ENCODE data around the gene KTN1. TPM values are rescaled to one million over a fixed set of nuclear protein-coding genes. Genes with fewer than 3 reads are reported as not detected.

KTN1 gene
- total RNA-seq, 1 experiment from 2014 or later = 55.8 TPM

- no peaks in the 10 kb centered on the region for H3K27me3 ChIP-seq (ENCODE audit: control insufficient read depth, insufficient read depth, low read length)
- no peak for DNase-seq
- no peaks in the 10 kb centered on the region for H3K36me3 ChIP-seq (replicated peaks; ENCODE audit: control insufficient read depth, insufficient read depth, low read length)
- no peak overlapping the region for H3K4me3 ChIP-seq (ENCODE audit: insufficient read depth, low read depth, low read length)
These were observed 32.2 kb upstream of the KTN1 start for GRCh38 chr14:55547650-55548315.

DNA sequence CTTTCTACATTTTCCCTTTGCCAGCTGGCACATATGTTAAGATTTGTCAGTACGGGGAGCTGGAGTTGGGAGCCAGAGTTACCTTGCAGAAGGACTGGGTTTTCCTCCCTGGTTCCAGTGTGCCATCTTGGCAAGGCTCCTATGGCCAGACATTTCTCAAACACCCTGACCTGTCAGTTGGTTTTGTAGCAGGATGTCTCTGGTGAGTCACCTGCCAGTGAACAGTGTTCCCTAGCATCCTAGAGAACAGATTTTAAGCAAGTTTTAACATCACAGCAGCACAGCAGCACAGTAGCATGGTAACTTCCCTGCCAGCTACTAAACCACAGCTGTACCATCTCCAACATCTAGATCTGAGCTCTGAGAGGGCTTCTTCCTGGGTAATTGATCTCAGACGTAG is 26.2 kb upstream of the KTN1 start:
- DNase-seq = no peak
- H3K4me3 ChIP-seq (ENCODE audit: insufficient read depth, low read depth, low read length) = no peak overlapping the region
- H3K27me3 ChIP-seq (ENCODE audit: control insufficient read depth, insufficient read depth, low read length) = no peaks in the 10 kb centered on the region
- no peaks in the 10 kb centered on the region for H3K36me3 ChIP-seq (replicated peaks; ENCODE audit: control insufficient read depth, insufficient read depth, low read length)

GRCh38 chr14:55556929-55557623 is 22.9 kb upstream of the KTN1 start:
- no peaks in the 10 kb centered on the region for H3K36me3 ChIP-seq (replicated peaks; ENCODE audit: control insufficient read depth, insufficient read depth, low read length)
- no peak overlapping the region for H3K4me3 ChIP-seq (ENCODE audit: insufficient read depth, low read depth, low read length)
- H3K27me3 ChIP-seq (ENCODE audit: control insufficient read depth, insufficient read depth, low read length) = no peaks in the 10 kb centered on the region
- DNase-seq = no peak

DNA sequence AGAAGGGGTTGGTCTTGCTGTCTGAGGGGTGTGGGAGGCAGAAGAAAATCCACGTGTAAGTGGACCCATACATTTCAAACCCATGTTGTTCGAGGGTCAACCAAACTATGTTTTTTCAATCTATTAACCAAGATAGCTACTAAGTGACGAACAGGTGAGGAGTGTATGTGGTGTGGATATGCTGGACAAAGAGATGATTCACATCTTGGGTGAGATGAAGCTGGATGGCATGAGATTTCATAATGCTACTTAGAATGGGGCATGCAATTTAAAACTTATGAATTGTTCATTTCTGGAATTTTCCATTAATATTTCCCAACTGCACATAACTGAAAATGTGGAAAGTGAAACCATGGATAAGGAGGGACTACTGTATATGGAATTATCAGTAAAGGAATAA is 17.9 kb upstream of the KTN1 start:
- Histone ChIP-seq H3K27me3 (ENCODE audit: control insufficient read depth, insufficient read depth, low read length) (no peaks in the 10 kb centered on the region), H3K36me3 (replicated peaks; ENCODE audit: control insufficient read depth, insufficient read depth, low read length) (no peaks in the 10 kb centered on the region), H3K4me3 (ENCODE audit: insufficient read depth, low read depth, low read length) (no peak overlapping the region)
- no peak for DNase-seq

DNA sequence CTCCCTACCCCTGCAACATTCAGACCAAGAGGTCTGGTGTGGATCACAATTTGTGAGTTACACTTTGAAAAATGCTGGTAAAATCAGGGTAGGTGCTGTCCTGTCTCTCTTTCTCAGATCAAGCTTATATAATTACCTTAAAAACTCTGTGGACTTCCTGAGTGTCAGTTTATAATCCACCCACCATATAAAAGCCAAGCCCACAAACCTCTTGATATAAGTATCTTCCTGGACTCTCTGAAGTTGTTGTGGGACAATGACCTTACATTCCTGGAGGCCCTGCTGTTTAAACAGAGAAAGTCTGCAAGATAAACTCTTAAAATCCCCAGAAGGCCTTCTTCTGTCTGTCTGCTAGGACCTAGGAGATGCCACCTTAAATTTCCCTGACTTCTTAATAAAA is 11.4 kb upstream of the KTN1 start:
- Histone ChIP-seq H3K36me3 (replicated peaks; ENCODE audit: control insufficient read depth, insufficient read depth, low read length) (no peaks in the 10 kb centered on the region), H3K4me3 (ENCODE audit: insufficient read depth, low read depth, low read length) (no peak overlapping the region), H3K27me3 (ENCODE audit: control insufficient read depth, insufficient read depth, low read length) (no peaks in the 10 kb centered on the region)
- DNase-seq = no peak

DNA sequence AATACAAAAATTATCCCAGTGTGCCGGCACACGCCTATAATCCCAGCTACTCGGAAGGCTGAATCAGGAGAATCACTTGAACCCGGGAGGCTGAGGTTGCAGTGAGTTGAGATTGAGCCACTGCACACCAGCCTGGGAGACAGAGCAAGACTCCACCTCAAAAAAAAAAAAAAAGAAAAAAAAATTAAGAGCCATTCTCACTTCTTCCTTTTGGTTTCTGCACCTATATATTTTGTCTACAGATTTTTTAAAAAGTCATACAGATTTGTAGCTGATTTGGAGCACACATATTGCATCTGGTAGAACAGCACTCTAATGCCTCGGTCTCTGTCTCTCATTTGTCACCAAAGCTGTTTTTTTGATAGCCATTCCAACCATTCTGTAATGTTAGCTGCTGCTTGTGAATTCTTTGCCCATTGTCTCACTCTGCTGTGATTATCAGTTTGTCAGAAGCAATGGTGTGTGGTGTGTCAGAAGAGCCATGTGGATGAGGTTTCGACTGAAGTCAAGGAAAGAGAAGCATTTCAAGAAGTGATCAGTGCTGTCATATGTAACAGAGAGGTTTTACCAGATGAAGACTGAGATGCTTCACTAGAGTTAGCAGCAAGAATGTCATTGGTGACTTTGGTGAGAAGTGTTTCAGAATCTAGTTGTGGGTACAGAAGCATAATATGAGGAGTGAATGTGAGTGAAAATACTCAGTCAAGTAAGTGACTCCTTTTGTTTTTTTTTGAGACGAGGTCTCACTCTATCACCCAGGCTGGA is 8.7 kb upstream of the KTN1 start:
- H3K27me3 ChIP-seq (ENCODE audit: control insufficient read depth, insufficient read depth, low read length) = no peaks in the 10 kb centered on the region
- H3K36me3 ChIP-seq (replicated peaks; ENCODE audit: control insufficient read depth, insufficient read depth, low read length) = no peaks in the 10 kb centered on the region
- H3K4me3 ChIP-seq (ENCODE audit: insufficient read depth, low read depth, low read length) = no peak overlapping the region
- no peak for DNase-seq

GRCh38 chr14:55572578-55572977 is 7.4 kb upstream of the KTN1 start:
- H3K36me3 ChIP-seq (replicated peaks; ENCODE audit: control insufficient read depth, insufficient read depth, low read length) = no peaks in the 10 kb centered on the region
- no peaks in the 10 kb centered on the region for H3K27me3 ChIP-seq (ENCODE audit: control insufficient read depth, insufficient read depth, low read length)
- no peak overlapping the region for H3K4me3 ChIP-seq (ENCODE audit: insufficient read depth, low read depth, low read length)
- DNase-seq = no peak

- Histone ChIP-seq H3K27me3 (ENCODE audit: control insufficient read depth, insufficient read depth, low read length) (no peaks in the 10 kb centered on the region), H3K36me3 (replicated peaks; ENCODE audit: control insufficient read depth, insufficient read depth, low read length) (no peaks in the 10 kb centered on the region)
These were observed 5.0 kb upstream of the KTN1 start for GRCh38 chr14:55574988-55575387.

DNA sequence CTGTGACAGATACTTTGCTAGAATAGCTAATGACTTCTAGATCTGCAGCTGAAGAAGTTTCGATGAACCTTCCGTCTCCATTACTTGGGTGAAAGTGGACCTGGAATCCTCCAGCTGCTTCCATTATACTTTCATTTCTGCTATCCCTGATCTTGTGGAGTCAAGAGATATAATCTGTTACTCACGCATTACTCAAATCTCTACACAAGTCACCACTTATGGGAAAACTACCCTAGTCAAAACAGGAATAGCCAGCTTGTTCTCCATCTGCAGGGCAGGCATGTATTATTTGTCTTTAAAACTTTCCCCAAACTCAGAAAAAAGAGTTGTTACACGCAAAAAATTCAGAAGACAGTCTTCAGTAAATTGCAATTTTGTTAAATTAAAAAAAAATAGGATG is 2.8 kb upstream of the KTN1 start:
- no peaks in the 10 kb centered on the region for H3K27me3 ChIP-seq (ENCODE audit: control insufficient read depth, insufficient read depth, low read length)
- no peak for DNase-seq
- H3K4me3 ChIP-seq (ENCODE audit: insufficient read depth, low read depth, low read length) = no peak overlapping the region
- no peaks in the 10 kb centered on the region for H3K36me3 ChIP-seq (replicated peaks; ENCODE audit: control insufficient read depth, insufficient read depth, low read length)

More at GRCh38 chr14:55574988-55575387, 5.0 kb upstream of the KTN1 start:
- no peak for DNase-seq
- H3K4me3 ChIP-seq (ENCODE audit: insufficient read depth, low read depth, low read length) = no peak overlapping the region

DNA sequence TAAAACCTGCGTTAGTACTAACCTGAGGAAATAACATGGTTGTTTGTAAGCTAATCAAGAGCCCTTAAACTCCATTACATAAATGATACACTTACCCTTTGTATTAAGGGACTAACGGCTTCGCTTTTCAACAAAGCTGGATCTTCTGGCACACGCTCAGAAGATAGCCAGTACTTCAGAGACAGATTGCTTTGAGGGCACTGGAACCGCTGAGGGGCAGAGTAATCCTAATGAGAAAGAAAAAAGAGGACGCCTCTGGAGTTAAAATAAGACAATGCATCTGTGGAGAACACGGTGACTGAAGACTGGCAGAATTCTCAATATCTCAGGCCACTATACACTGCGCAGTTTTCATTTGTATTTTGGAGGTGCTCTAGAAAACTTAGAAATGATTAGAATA is 1.5 kb upstream of the KTN1 start:
- DNase-seq = no peak
- Histone ChIP-seq H3K36me3 (replicated peaks; ENCODE audit: control insufficient read depth, insufficient read depth, low read length) (no peaks in the 10 kb centered on the region), H3K4me3 (ENCODE audit: insufficient read depth, low read depth, low read length) (peak overlapping the region; percentile 93; the same call in 1 of the 2 replicates), H3K27me3 (ENCODE audit: control insufficient read depth, insufficient read depth, low read length) (no peaks in the 10 kb centered on the region)

GRCh38 chr14:55580470-55581341 is 699 bp downstream of the KTN1 start:
- peak; percentile 81 for DNase-seq
- Histone ChIP-seq H3K4me3 (ENCODE audit: insufficient read depth, low read depth, low read length) (peak overlapping the region; percentile 93), H3K27me3 (ENCODE audit: control insufficient read depth, insufficient read depth, low read length) (no peaks in the 10 kb centered on the region), H3K36me3 (replicated peaks; ENCODE audit: control insufficient read depth, insufficient read depth, low read length) (no peaks in the 10 kb centered on the region)

DNA sequence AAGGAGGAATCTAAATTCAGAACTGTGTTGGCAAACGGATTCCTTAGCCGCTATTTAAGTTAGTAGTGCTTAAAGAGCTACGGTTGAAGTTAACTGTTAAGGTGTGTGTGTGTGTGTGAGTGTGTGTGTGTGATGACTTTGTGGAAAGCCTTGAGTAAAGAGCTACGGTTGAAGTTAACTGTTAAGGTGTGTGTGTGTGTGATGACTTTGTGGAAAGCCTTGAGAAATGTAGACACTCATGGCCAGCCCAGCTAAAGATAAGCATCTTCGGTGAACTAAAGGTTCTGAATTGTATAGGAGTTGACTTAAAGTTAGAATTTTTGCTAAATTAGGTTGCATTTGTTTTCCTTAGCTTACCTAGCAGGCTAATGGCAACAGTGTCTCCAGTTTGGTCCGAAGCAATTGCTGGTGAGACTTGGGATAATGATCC is 1.4 kb downstream of the KTN1 start:
- no peaks in the 10 kb centered on the region for H3K36me3 ChIP-seq (replicated peaks; ENCODE audit: control insufficient read depth, insufficient read depth, low read length)
- no peak for DNase-seq
- H3K27me3 ChIP-seq (ENCODE audit: control insufficient read depth, insufficient read depth, low read length) = no peaks in the 10 kb centered on the region
- peak overlapping the region; percentile 93 for H3K4me3 ChIP-seq (ENCODE audit: insufficient read depth, low read depth, low read length)

DNA sequence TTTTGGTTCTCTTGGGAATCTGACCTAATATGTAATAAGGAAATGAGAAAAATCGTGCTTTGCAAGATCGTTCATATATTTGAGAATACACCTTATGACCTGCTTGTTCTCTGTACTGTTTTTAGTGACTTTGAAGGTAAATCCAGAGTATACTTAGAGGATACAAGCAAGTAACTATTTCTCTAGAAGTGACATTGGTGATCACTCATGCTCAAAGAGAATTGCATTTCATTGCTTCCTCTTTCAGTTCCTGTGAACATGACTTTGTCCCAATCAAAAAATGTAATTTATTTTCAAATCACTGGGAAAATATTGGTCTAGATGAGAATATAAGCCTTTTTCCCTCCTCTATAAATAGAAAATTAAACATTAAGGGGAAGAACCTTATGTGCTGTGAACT is 2.7 kb downstream of the KTN1 start:
- no peaks in the 10 kb centered on the region for H3K36me3 ChIP-seq (replicated peaks; ENCODE audit: control insufficient read depth, insufficient read depth, low read length)
- DNase-seq = no peak
- no peak overlapping the region for H3K4me3 ChIP-seq (ENCODE audit: insufficient read depth, low read depth, low read length)
- no peaks in the 10 kb centered on the region for H3K27me3 ChIP-seq (ENCODE audit: control insufficient read depth, insufficient read depth, low read length)

- H3K4me3 ChIP-seq (ENCODE audit: insufficient read depth, low read depth, low read length) = no peak overlapping the region
- H3K36me3 ChIP-seq (replicated peaks; ENCODE audit: control insufficient read depth, insufficient read depth, low read length) = no peaks in the 10 kb centered on the region
- H3K27me3 ChIP-seq (ENCODE audit: control insufficient read depth, insufficient read depth, low read length) = no peaks in the 10 kb centered on the region
- DNase-seq = no peak
These were observed 4.0 kb downstream of the KTN1 start for GRCh38 chr14:55583942-55584468.

Data from H7 (cell line).